Endothelial cell of umbilical vein (primary cell): ENCODE measurements around the gene RAD9A.

ENCODE experiments used
- CTCF ChIP-seq, 2 donors: IDR thresholded peaks; 1 replicate in 1 of 2; 2 replicates in 1 of 2; pipeline ENCODE4 v1.5.1; 2011; ENCODE audit warnings: low read length in 2 of 2, mild to moderate bottlenecking in 2 of 2, moderate library complexity in 2 of 2, control low read depth in 1 of 2, inconsistent platforms in 1 of 2, low read depth in 1 of 2; ENCODE audit not compliant: insufficient read depth in 1 of 2; ENCODE audit errors: extremely low read depth in 1 of 2
- POLR2A ChIP-seq: IDR thresholded peaks from 2 replicates; pipeline ENCODE4 v1.6.1; 2012; ENCODE audit warnings: low read depth, mild to moderate bottlenecking, control low read depth, low read length
- POLR2AphosphoS5 ChIP-seq: IDR thresholded peaks from 2 replicates; pipeline ENCODE4 v1.6.1; 2012; ENCODE audit warnings: low read depth, mild to moderate bottlenecking, control low read depth, low read length, moderate library complexity; ENCODE audit not compliant: insufficient read depth

- TF ChIP-seq POLR2A (no peak), CTCF (IDR thresholded peaks at IDR 0.05; ENCODE audit: extremely low read depth in 1 of 2, insufficient read depth in 1 of 2, low read depth in 1 of 2, low read length in 2 of 2) (no peak), POLR2AphosphoS5 (no peak)
These were observed 8.6 kb downstream of the RAD9A start for GRCh38 chr11:67400251-67400941.
